ENCODE results near the gene NCS1. TPM values are rescaled to one million over a fixed set of nuclear protein-coding genes. Genes with fewer than 3 reads are reported as not detected.
"Not testable (repeated sequence)": the region's sequence is repeated elsewhere in the genome, so short reads cannot be mapped to it uniquely, and the experiment has no call there.

Gene NCS1
- total and polyA plus RNA-seq, 2 experiments from 2014 or later: 4.7 to 33.0 TPM

- WGBS, 2 experiments (ENCODE audit: low coverage in 1 of 2, low lambda C conversion rate in 2 of 2, missing lambda C conversion rate in 2 of 2): 63 to 75% methylated on average over 2 of the region's 2 CpGs
Observed at GRCh38 chr9:130256644-130257043, 84.4 kb downstream of the NCS1 start.

GRCh38 chr9:130258137-130258536 lies 85.9 kb downstream of the NCS1 start:
- Histone ChIP-seq H3K4me1 (ENCODE audit: insufficient read depth) (peaks cover 11% of the 10 kb centered on the region), H3K27me3 (replicated peaks; ENCODE audit: insufficient read depth) (peaks cover 15% of the 10 kb centered on the region), H3F3A (ENCODE audit: insufficient read depth) (peaks cover 11% of the 10 kb centered on the region; the same call in 1 of the 2 replicates)
- H3K9me3 ChIP-seq (ENCODE audit: low read depth); H2AFZ ChIP-seq; H3K9me2 ChIP-seq (ENCODE audit: insufficient read depth); H4K20me1 ChIP-seq (ENCODE audit: insufficient read depth); in situ Hi-C loops (cut with MboI); H3K27ac ChIP-seq; H3K9ac ChIP-seq; H3K36me3 ChIP-seq (ENCODE audit: low read depth); DNase-seq; H3K4me2 ChIP-seq (ENCODE audit: unreplicated experiment); H3K4me3 ChIP-seq; H3K79me2 ChIP-seq (ENCODE audit: insufficient read depth): not testable (repeated sequence)
- 57 to 70% methylated on average over 7 of the region's 7 CpGs for WGBS, 2 experiments (ENCODE audit: low coverage in 1 of 2, low lambda C conversion rate in 2 of 2, missing lambda C conversion rate in 2 of 2)

More at GRCh38 chr9:130256644-130257043, 84.4 kb downstream of the NCS1 start:
- Histone ChIP-seq H3K9me3 (ENCODE audit: low read depth) (no peaks in the 10 kb centered on the region), H3K4me1 (ENCODE audit: insufficient read depth) (peaks cover 9% of the 10 kb centered on the region), H4K20me1 (ENCODE audit: insufficient read depth) (no peaks in the 10 kb centered on the region), H3K4me3 (no peak overlapping the region), H3K27ac (no peak overlapping the region), H3K9me2 (ENCODE audit: insufficient read depth) (no peaks in the 10 kb centered on the region), H3K79me2 (ENCODE audit: insufficient read depth) (no peaks in the 10 kb centered on the region), H3K4me2 (ENCODE audit: unreplicated experiment) (no peak overlapping the region), H2AFZ (no peak overlapping the region), H3K36me3 (ENCODE audit: low read depth) (no peaks in the 10 kb centered on the region), H3K9ac (no peak overlapping the region), H3F3A (ENCODE audit: insufficient read depth) (peaks cover 9% of the 10 kb centered on the region; the same call in 1 of the 2 replicates), H3K27me3 (replicated peaks; ENCODE audit: insufficient read depth) (peaks cover 7% of the 10 kb centered on the region)
- DNase-seq: no peak
- TF ChIP-seq EZH2 (IDR thresholded peaks at IDR 0.05; ENCODE audit: insufficient read depth, poor library complexity, severe bottlenecking): no peak
- TF ChIP-seq EZH2phosphoT487 (IDR thresholded peaks at IDR 0.05; ENCODE audit: insufficient read depth, low read depth): no peak
- in situ Hi-C loops (cut with MboI): no loop called here

- no peaks in the 10 kb centered on the region for H4K20me1 ChIP-seq (ENCODE audit: insufficient read depth)
- no peak overlapping the region for H3K4me3 ChIP-seq
- H3F3A ChIP-seq (ENCODE audit: insufficient read depth): peaks cover 11% of the 10 kb centered on the region; the same call in 1 of the 2 replicates
- H3K9me2 ChIP-seq (ENCODE audit: insufficient read depth): no peaks in the 10 kb centered on the region
- peaks cover 22% of the 10 kb centered on the region for H3K27me3 ChIP-seq (replicated peaks; ENCODE audit: insufficient read depth)
- no peak for TF ChIP-seq EZH2phosphoT487 (IDR thresholded peaks at IDR 0.05; ENCODE audit: insufficient read depth, low read depth)
- TF ChIP-seq EZH2 (IDR thresholded peaks at IDR 0.05; ENCODE audit: insufficient read depth, poor library complexity, severe bottlenecking): no peak
- no peak overlapping the region for H2AFZ ChIP-seq
- no peak overlapping the region for H3K27ac ChIP-seq
- no peak overlapping the region for H3K4me2 ChIP-seq (ENCODE audit: unreplicated experiment)
- 59 to 65% methylated on average over 4 of the region's 4 CpGs for WGBS, 2 experiments (ENCODE audit: low coverage in 1 of 2, low lambda C conversion rate in 2 of 2, missing lambda C conversion rate in 2 of 2)
- no peaks in the 10 kb centered on the region for H3K9me3 ChIP-seq (ENCODE audit: low read depth)
- H3K9ac ChIP-seq: no peak overlapping the region
- H3K4me1 ChIP-seq (ENCODE audit: insufficient read depth): peaks cover 11% of the 10 kb centered on the region
- DNase-seq: no peak
- in situ Hi-C loops (cut with MboI): no loop called here
- no peaks in the 10 kb centered on the region for H3K36me3 ChIP-seq (ENCODE audit: low read depth)
- no peaks in the 10 kb centered on the region for H3K79me2 ChIP-seq (ENCODE audit: insufficient read depth)
Observed at GRCh38 chr9:130259044-130259443, 86.8 kb downstream of the NCS1 start.

GRCh38 chr9:130260816-130261765 lies 88.9 kb downstream of the NCS1 start:
- H3K27me3 ChIP-seq (replicated peaks; ENCODE audit: insufficient read depth): peaks cover 38% of the 10 kb centered on the region
- no peaks in the 10 kb centered on the region for H3K79me2 ChIP-seq (ENCODE audit: insufficient read depth)
- no peaks in the 10 kb centered on the region for H3K9me3 ChIP-seq (ENCODE audit: low read depth)
- H3K4me3 ChIP-seq: no peak overlapping the region
- no peak overlapping the region for H3K9ac ChIP-seq
- no peaks in the 10 kb centered on the region for H3K9me2 ChIP-seq (ENCODE audit: insufficient read depth)
- H3K4me2 ChIP-seq (ENCODE audit: unreplicated experiment): peak overlapping the region; percentile 41
- TF ChIP-seq EZH2 (IDR thresholded peaks at IDR 0.05; ENCODE audit: insufficient read depth, poor library complexity, severe bottlenecking) (no peak), EZH2phosphoT487 (IDR thresholded peaks at IDR 0.05; ENCODE audit: insufficient read depth, low read depth) (no peak)
- H3K4me1 ChIP-seq (ENCODE audit: insufficient read depth): peaks cover 11% of the 10 kb centered on the region
- no peak overlapping the region for H3K27ac ChIP-seq
- WGBS, 2 experiments (ENCODE audit: low coverage in 1 of 2, low lambda C conversion rate in 2 of 2, missing lambda C conversion rate in 2 of 2): 17 to 19% methylated on average over 16 of the region's 16 CpGs
- peak; percentile 77 for DNase-seq
- peak overlapping the region; percentile 32; the same call in 1 of the 2 replicates for H2AFZ ChIP-seq
- H3K36me3 ChIP-seq (ENCODE audit: low read depth): no peaks in the 10 kb centered on the region
- in situ Hi-C loops (cut with MboI): no loop called here
- no peaks in the 10 kb centered on the region for H4K20me1 ChIP-seq (ENCODE audit: insufficient read depth)
- peaks cover 11% of the 10 kb centered on the region; the same call in 1 of the 2 replicates for H3F3A ChIP-seq (ENCODE audit: insufficient read depth)
